Lung microvascular endothelial cell (primary cell): ENCODE data around the gene ALPK1. TPM values are rescaled to one million over a fixed set of nuclear protein-coding genes. Genes with fewer than 3 reads are reported as not detected.
"Not testable (repeated sequence)": the region's sequence is repeated elsewhere in the genome, so short reads cannot be mapped to it uniquely, and the experiment has no call there.

Experiments used
- DNase-seq, 2 donors: peaks; one replicate each; pipeline versions ENCODE4 v3.0.0 to v3.0.0-alpha.2; 2010; ENCODE audit warnings: low read depth in 2 of 2
- total RNA-seq: library from RNA; depleted of rRNA; stranded (reverse); fragments of >200 nt; gene quantifications from 2 replicates; pipeline ENCODE4 v1.2.1, GENCODE V29; 2014

Gene ALPK1
- total RNA-seq, 1 donor from 2014 or later: 1.2 TPM

GRCh38 chr4:112377594-112378242 lies 80.5 kb downstream of the ALPK1 start:
- DNase-seq: no peak

DNA sequence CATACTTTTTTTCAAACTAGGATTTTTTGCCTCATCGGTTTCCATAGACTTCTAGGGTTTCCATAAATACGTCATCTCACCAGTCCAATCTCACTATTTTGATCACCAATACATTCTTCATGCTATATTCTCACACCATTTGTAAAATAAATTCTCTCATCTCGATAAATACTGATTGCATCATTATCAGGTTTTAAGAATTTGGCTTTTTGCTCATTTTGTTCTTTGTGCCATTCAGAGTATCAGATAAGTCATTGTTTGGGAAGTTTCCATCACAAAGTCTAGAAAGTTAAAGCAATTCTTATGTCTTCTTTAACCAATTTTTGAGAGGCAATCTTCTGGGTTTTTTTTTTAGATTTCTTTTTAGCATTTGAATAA lies 81.1 kb downstream of the ALPK1 start:
- DNase-seq: no peak

DNA sequence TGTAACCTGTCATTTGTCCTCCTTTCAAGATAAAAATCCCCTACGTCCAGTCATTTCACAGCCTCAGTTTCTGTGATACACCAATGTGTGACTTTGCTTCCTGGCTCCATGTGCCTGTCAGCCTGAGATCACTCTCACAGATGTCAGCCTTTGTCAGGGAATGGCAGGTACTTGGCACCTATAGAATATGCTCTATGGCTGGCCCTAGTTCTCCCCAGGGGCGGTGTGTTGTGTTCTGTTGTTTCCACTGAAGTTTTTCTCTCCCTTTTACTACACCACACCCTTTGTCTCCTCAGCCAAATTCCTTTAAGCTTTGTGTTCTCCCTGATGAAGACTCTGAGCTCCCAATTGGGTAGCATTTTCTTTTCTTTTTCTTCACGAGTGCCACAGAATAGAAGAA lies 81.7 kb downstream of the ALPK1 start:
- no peak for DNase-seq

GRCh38 chr4:112379306-112379705 lies 82.1 kb downstream of the ALPK1 start:
- DNase-seq: no peak

- no peak for DNase-seq
Observed at GRCh38 chr4:112381996-112382692, 85.0 kb downstream of the ALPK1 start.

GRCh38 chr4:112386071-112386470 lies 88.9 kb downstream of the ALPK1 start:
- no peak for DNase-seq

DNA sequence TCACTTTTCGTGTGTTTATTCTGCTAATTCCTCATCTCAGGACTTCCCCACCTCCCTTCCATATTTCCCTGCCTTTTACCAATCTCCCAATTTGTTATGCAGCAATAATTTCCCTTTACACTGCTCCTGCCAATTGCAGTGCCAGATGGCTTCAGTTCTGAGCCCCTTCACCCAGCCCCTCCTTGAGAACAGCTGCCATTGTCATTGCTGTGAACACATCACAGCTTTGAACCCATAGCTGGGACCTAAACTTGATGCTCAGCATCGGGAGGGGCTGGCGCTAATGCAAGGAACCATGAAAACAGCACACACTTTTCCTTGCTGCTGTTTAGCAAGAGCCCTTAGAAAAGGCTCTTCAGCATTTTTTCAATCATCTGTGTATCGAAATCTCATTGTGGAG lies 104.9 kb downstream of the ALPK1 start:
- DNase-seq: no peak

- DNase-seq: no peak
Observed at GRCh38 chr4:112403101-112403945, 106.2 kb downstream of the ALPK1 start.

DNA sequence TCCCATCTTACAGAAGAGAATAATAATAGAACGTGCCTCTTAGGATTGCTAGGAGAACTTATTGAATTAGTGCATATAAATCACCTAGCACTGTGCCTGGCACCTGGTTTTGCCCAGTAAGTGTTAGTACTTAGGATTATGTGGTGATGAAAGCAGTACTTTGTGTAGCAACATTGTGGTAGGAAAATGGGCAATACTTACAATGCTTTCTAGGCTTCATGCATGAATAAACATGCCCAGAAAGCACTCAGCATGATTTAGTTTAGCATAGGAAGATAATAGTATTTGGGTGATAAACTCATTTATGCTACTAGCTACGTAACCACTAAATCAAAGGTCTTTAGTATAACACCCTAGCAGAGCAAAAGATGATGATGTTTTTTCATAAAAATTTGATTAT lies 113.2 kb downstream of the ALPK1 start:
- no peak for DNase-seq

GRCh38 chr4:112410804-112411203 lies 113.6 kb downstream of the ALPK1 start:
- DNase-seq: no peak

GRCh38 chr4:112411781-112412550 lies 114.8 kb downstream of the ALPK1 start:
- no peak for DNase-seq

DNA sequence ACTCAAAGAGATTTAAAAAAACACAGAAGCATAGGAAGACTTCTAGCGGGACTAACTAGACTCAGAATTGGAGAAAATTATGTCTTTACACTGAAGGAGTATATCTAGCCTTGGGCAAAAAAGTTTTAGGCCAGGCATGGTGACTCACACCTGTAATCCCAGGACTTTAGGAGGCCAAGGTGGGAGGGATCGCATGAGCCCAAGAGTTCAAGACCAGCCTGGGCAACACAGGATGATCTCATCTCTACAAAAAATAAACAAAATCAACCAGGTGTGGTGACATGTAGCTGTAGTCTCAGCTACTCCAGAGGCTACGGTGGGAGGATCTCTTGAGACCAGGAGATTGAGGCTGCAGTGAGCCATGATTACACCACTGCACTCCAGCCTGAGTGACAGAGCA lies 119.3 kb downstream of the ALPK1 start:
- no peak for DNase-seq

DNA sequence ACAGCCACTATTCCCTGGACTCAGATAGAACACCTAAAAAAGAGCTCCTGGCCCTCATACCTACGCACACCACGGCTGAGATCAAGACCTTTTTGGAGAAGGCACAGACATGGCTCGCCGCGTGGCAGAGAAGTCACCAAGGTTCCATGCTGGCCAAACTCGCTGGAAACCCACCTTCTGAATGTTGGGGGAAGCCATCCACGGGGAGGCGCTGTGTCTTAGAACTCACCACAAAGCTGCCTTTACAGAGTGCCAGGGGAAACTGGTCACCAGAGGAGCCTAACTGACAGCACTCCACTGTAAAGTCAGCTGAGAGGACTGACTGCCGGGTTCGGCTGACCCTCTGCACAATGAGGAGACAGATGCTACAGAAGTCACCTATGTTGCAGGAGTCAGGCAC lies 120.9 kb downstream of the ALPK1 start:
- DNase-seq: no peak

DNA sequence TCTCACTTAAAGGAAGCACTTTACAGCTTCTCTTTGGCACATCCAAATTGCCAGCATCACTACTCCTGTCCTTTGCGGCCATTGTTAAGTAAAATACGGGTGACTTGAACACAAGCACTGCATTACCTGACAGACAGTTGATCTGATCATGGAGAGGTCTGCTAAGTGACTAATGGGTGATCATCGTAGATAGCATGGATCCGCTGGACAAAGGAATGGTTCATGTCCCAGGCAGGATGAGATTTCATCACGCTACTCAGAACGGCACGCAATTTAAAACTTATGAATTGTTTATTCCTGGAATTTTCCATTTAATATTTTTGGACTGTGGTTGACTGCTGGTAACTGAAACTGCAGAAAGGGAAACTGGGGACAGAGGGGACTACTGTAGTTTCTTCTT lies 124.7 kb downstream of the ALPK1 start:
- no peak for DNase-seq

GRCh38 chr4:112422644-112423043 lies 125.5 kb downstream of the ALPK1 start:
- DNase-seq: no peak

DNA sequence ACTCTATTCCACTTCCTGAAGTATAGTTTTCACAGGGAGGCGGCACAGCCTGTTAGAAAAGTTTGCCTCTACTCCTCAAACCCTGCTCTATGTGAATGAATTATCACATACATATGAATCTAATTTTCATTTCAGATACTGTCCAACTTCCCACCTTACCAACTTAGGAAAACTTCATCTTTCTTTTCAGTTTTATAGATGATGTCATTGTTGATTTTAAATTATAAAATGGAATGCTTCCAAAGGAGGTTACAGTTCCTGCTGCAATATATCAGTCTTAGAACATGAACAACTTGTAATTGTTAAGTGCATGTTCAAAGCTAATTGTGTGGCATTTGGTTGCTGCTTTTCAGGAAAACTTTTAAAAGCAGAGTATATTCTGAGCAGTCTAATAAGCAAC lies 126.4 kb downstream of the ALPK1 start:
- peak in 1 of 2 donors; percentile 5 for DNase-seq

- no peak for DNase-seq
Observed at GRCh38 chr4:112425823-112426222, 128.7 kb downstream of the ALPK1 start.

DNA sequence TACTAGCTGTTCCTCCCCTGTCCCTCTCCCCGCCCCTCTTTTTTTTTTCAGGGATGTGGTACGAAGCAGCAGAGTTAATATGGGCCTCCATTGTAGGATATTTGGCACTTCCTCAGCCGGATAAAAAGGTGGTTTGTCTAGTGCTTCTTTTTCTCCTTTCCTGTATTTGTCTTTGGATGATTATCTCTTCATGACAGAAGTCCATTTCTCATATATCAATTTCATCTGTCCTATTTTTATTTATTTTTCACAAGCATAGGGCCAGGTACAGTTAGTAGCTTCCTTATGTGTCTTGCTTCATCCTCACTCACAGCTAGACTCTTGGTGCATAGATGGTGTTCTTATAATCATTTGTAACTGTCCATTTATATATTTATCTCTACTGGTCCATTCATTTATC lies 129.2 kb downstream of the ALPK1 start:
- DNase-seq: no peak

- DNase-seq: no peak
Observed at GRCh38 chr4:112431158-112431557, 134.0 kb downstream of the ALPK1 start.

- no peak for DNase-seq
Observed at GRCh38 chr4:112436987-112437386, 139.8 kb downstream of the ALPK1 start.

- DNase-seq: not testable (repeated sequence)
Observed at GRCh38 chr4:112442226-112442625, 145.1 kb downstream of the ALPK1 start.
